SU-DHL-6 (cell line): Measurements from ENCODE around the gene KLHDC8B.

ENCODE experiments used
- H2AFZ ChIP-seq: fragments of 200-600 bp; sonication (generic); 2 replicates; pipeline ENCODE4 v1.6.1; 2014; ENCODE audit warnings: low read depth, mild to moderate bottlenecking, moderate library complexity, mixed read lengths, antibody characterized with exemption, low read length; ENCODE audit not compliant: severe bottlenecking
- H3F3A ChIP-seq: fragments of 200-600 bp; shearing (Covaris generic); 2 replicates; pipeline ENCODE4 v1.6.0; 2016; ENCODE audit warnings: antibody characterized with exemption, mild to moderate bottlenecking; ENCODE audit not compliant: insufficient read depth
- H3K27ac ChIP-seq: fragments of 200-600 bp; sonication (generic); 2 replicates; pipeline ENCODE4 v1.5.1; 2016; ENCODE audit warnings: low read depth, mild to moderate bottlenecking, low read length, moderate library complexity, mixed read lengths
- H3K27me3 ChIP-seq: fragments of 200-600 bp; sonication (generic), shearing (Covaris generic); 2 replicates; pipeline ENCODE4 v1.6.0; 2014; ENCODE audit warnings: mild to moderate bottlenecking, low read length
- H3K36me3 ChIP-seq: fragments of 200-600 bp; sonication (generic); 2 replicates; pipeline ENCODE4 v1.6.1; 2014; ENCODE audit warnings: mild to moderate bottlenecking, low read length, mixed read lengths
- H3K4me2 ChIP-seq: fragments of 300-600, 200-600 bp; shearing (Covaris generic), sonication (generic); 2 replicates; pipeline ENCODE4 v1.6.0; 2014; ENCODE audit warnings: low read length, low read depth, mild to moderate bottlenecking; ENCODE audit not compliant: poor library complexity, severe bottlenecking
- H3K4me3 ChIP-seq: fragments of 200-600 bp; sonication (generic); 2 replicates; pipeline ENCODE4 v1.5.1; 2014; ENCODE audit warnings: antibody characterized with exemption, low read length, mild to moderate bottlenecking, mixed read lengths; ENCODE audit not compliant: insufficient read depth, poor library complexity, severe bottlenecking
- H3K79me2 ChIP-seq: fragments of 200-600 bp; sonication (generic); 2 replicates; pipeline ENCODE4 v1.6.1; 2014; ENCODE audit warnings: mild to moderate bottlenecking, low read length, moderate library complexity; ENCODE audit not compliant: insufficient read depth
- H3K9ac ChIP-seq: fragments of 200-600 bp; sonication (generic); 2 replicates; pipeline ENCODE4 v1.7.0; 2014; ENCODE audit warnings: mild to moderate bottlenecking, low read length
- H3K9me2 ChIP-seq: fragments of 200-600 bp; sonication (generic); replicated peaks from 2 replicates; pipeline ENCODE4 v1.6.1; 2014; ENCODE audit warnings: low read length; ENCODE audit not compliant: insufficient read depth
- H3K9me3 ChIP-seq: fragments of 200-600 bp; sonication (generic); 2 replicates; pipeline ENCODE4 v1.6.1; 2014; ENCODE audit warnings: low read length, mixed read lengths; ENCODE audit not compliant: insufficient read depth
- H4K20me1 ChIP-seq: fragments of 200-600 bp; sonication (generic); 2 replicates; pipeline ENCODE4 v1.6.1; 2014; ENCODE audit warnings: low read depth, mild to moderate bottlenecking, antibody characterized with exemption, low read length, moderate library complexity, mixed read lengths
- EZH2phosphoT487 ChIP-seq: fragments of 200-600 bp; sonication (generic), shearing (Covaris generic); conservative IDR thresholded peaks from 2 replicates; pipeline ENCODE4 v1.6.1; 2018; ENCODE audit warnings: mild to moderate bottlenecking, antibody characterized with exemption, low read length, moderate library complexity, mixed read lengths
- TF ChIP-seq, protein P1 (sequence below): fragments of 200-600 bp; sonication (generic); IDR thresholded peaks from one replicate; pipeline ENCODE4 v1.5.1; 2017; ENCODE audit warnings: antibody characterized with exemption, mild to moderate bottlenecking, low read length, moderate library complexity; ENCODE audit not compliant: insufficient read depth, poor library complexity, severe bottlenecking

KLHDC8B gene

DNA sequence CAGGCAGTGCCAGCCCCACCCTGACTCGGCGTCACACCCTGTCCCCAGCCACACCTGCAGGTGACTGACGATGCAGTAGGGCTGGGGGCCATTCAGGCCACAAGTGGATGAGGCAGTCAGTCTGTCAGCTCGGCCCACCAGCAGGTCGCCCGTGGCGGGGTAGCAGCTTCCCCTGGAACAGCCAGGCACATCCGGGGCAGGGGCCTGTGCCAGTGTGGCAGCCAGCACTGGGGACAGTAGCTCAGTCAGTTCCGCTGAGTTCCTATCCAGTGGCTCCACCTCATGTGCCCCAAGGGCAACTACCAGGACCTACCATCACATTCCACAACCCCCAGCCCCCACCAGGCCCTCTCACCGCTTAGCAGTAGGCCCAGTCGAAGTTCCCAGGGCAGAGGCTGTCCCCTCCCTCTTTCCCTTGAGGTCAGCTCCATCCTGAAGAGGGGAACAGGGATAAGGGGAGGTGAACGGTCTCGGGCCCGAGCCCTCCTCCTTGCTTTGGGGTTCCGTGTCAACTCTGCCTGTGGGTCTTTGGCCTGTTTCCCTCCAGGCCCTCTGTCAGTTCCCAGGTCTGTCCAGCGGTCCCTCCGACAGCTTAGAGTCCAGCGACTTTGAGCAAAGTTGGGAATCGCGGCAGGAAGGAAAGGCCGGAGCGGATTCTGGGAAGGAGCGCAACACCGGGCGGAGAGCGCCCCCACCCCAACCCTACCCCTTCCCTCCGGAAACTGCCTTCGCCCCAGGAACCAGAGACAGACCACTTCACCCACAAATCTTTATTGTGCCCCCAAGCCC is 38.8 kb upstream of the KLHDC8B start, which contains the start of gene LAMB2:
TSS of gene LAMB2 (minus strand) at position 614 of the 789 bp plus-strand sequence. CDS start at position 431, 183 bp downstream.
- Histone ChIP-seq H3K9me2 (no peaks in the 10 kb centered on the region), H3K36me3 (no peaks in the 10 kb centered on the region), H3K4me2 (no peak within 1 kb of the TSS), H3K27ac (no peak within 1 kb of the TSS), H3K27me3 (no peaks in the 10 kb centered on the region), H3K9ac (no peak within 1 kb of the TSS), H3K4me3 (no peak within 1 kb of the TSS), H3K79me2 (no peaks in the 10 kb centered on the region), H3F3A (no peaks in the 10 kb centered on the region), H3K9me3 (no peaks in the 10 kb centered on the region), H2AFZ (no peak within 1 kb of the TSS), H4K20me1 (no peaks in the 10 kb centered on the region)
- TF ChIP-seq, protein P1, sequence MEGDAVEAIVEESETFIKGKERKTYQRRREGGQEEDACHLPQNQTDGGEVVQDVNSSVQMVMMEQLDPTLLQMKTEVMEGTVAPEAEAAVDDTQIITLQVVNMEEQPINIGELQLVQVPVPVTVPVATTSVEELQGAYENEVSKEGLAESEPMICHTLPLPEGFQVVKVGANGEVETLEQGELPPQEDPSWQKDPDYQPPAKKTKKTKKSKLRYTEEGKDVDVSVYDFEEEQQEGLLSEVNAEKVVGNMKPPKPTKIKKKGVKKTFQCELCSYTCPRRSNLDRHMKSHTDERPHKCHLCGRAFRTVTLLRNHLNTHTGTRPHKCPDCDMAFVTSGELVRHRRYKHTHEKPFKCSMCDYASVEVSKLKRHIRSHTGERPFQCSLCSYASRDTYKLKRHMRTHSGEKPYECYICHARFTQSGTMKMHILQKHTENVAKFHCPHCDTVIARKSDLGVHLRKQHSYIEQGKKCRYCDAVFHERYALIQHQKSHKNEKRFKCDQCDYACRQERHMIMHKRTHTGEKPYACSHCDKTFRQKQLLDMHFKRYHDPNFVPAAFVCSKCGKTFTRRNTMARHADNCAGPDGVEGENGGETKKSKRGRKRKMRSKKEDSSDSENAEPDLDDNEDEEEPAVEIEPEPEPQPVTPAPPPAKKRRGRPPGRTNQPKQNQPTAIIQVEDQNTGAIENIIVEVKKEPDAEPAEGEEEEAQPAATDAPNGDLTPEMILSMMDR: no peak
- TF ChIP-seq EZH2phosphoT487: no peak

DNA sequence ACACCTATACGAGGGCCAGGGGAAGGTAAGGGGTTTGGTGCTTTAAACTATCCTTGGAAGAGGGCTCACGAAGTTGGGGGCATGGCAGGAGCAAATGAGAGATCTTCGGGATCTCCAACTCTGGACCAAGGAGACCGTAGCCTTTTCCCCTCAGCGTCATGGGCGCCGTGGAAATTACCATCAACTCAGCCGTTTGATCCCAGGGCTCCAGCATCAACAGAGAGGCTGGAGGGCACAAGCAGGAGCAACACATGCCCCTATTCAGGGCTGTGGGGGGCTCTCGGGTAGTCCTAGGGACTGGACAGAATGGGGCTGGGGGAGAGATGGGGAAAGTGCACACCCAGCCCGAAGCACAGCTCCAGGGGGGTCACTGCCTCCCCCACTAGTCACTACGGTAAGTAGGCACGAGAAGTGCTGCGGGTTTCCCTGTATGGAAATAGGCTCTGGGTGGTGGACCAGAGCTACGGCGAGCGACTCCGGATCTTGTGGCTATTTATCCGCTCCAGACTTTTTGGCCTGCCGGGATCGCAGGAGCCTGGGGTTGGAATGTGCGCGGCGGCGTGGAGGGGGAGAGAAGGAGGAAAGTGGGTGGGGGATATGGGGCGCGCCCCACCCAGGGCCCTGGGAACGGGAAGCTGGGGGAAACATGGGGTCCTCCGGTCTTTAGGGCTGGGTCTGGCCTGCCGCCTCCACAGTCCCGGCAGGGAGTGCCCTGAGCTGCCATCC is 38.0 kb upstream of the KLHDC8B start:
- no peak overlapping the region for H3K9ac ChIP-seq
- no peaks in the 10 kb centered on the region for H3K36me3 ChIP-seq
- H3K4me2 ChIP-seq: no peak overlapping the region
- no peaks in the 10 kb centered on the region for H3K27me3 ChIP-seq
- no peak overlapping the region for H3K4me3 ChIP-seq
- no peaks in the 10 kb centered on the region for H3K9me3 ChIP-seq
- H3K27ac ChIP-seq: no peak overlapping the region
- H3F3A ChIP-seq: no peaks in the 10 kb centered on the region
- TF ChIP-seq EZH2phosphoT487: no peak
- TF ChIP-seq, protein P1: no peak
- no peaks in the 10 kb centered on the region for H3K9me2 ChIP-seq
- H2AFZ ChIP-seq: no peak overlapping the region
- no peaks in the 10 kb centered on the region for H4K20me1 ChIP-seq
- H3K79me2 ChIP-seq: no peaks in the 10 kb centered on the region

DNA sequence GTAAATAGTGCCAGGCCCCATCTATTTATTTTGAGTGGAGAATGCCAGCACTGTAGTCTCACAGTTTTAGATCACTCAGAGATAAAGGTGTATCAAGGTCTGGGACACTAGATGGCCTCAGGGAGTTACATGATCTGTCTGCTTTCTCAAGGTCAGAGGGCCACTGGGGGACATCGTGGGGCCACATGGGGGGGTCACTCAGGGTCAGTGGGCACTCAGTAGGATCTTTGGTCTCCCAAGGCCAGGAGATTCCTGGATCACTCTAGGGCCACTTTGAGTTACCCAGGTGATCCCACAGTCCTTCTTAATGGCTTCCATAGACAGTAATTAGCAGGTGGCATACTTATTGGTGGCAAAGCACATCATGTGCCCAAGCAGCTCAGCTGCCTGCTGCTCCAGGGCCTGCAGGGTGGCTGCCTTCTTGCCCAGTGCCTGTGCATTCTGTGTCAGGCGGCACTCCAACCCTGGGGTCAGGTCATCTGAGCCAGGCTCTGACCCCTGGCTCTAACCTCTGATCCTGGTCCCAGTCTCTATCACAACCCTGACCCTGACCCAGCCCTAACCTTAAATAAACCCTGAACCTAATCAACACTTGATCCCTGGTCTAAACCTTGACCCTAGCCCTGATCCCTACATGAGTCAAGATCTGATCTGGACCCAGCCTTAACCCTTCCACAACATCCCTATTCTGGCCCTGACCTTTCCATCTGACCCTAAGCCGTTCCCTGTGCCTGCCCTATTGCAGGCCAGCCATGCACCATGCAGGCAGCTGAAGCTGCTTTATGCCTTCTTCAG is 36.7 kb upstream of the KLHDC8B start:
- H3F3A ChIP-seq: no peaks in the 10 kb centered on the region
- no peak overlapping the region for H3K4me2 ChIP-seq
- H3K9me3 ChIP-seq: no peaks in the 10 kb centered on the region

More for the DNA sequence above, 36.7 kb upstream of the KLHDC8B start:
- Histone ChIP-seq H3K36me3 (no peaks in the 10 kb centered on the region), H2AFZ (no peak overlapping the region), H4K20me1 (no peaks in the 10 kb centered on the region), H3K9me2 (no peaks in the 10 kb centered on the region), H3K27ac (no peak overlapping the region), H3K4me3 (no peak overlapping the region), H3K27me3 (no peaks in the 10 kb centered on the region), H3K9ac (no peak overlapping the region), H3K79me2 (no peaks in the 10 kb centered on the region)
- TF ChIP-seq, protein P1: no peak
